Stomach (tissue), 9 donors: ENCODE data around the gene PDK2. TPM values are rescaled to one million over a fixed set of nuclear protein-coding genes. Genes with fewer than 3 reads are reported as not detected.
A peak's percentile ranks its signal among the peaks of the same experiment; 100 is the strongest.

ENCODE experiments used
- DNase-seq, 2 donors: peaks; one replicate each; pipeline versions ENCODE4 v3.0.0 to v3.0.0-alpha.2; 2013 to 2019
- H3K27ac ChIP-seq, 5 donors: fragments of 200-600 bp in 4 of 5; sonication (generic) in 4 of 5; one replicate each; pipeline ENCODE4 v1.5.1; 2013 to 2019; ENCODE audit warnings: mild to moderate bottlenecking in 1 of 5, moderate library complexity in 1 of 5
- H3K27me3 ChIP-seq, 3 donors: fragments of 200-600 bp; sonication (generic); one replicate each; pipeline ENCODE4 v1.5.1; 2017 to 2019; ENCODE audit warnings: mixed run types in 1 of 3
- H3K36me3 ChIP-seq, 4 donors: fragments of 200-600 bp; sonication (generic); 1 replicate in 3 of 4; 2 replicates in 1 of 4; pipeline ENCODE4 v1.5.1; 2016 to 2019
- H3K4me1 ChIP-seq, 4 donors: fragments of 200-600 bp; sonication (generic); one replicate each; pipeline ENCODE4 v1.5.1; 2016 to 2019
- H3K4me3 ChIP-seq, 4 donors: fragments of 200-600 bp; sonication (generic) in 3 of 4; one replicate each; pipeline ENCODE4 v1.5.1; 2016 to 2019; ENCODE audit warnings: mild to moderate bottlenecking in 1 of 4
- H3K9me3 ChIP-seq, 4 donors: fragments of 200-600 bp; sonication (generic); one replicate each; pipeline ENCODE4 v1.5.1; 2016 to 2019
- CTCF ChIP-seq, 7 experiments: fragments of 450-650 bp in 4 of 7; fragments of 200-600 bp in 3 of 7; sonication (generic) in 3 of 7; IDR thresholded peaks; one replicate each; pipeline ENCODE4 v1.5.1; 2016 to 2019; ENCODE audit warnings: antibody characterized with exemption in 7 of 7, control low read depth in 2 of 7, mild to moderate bottlenecking in 1 of 7
- EP300 ChIP-seq: sonication (generic); formaldehyde crosslinking; IDR thresholded peaks from one replicate; pipeline ENCODE4 v1.6.1; 2017; ENCODE audit warnings: antibody characterized with exemption
- POLR2A ChIP-seq, 4 donors: fragments of 450-650 bp; IDR thresholded peaks; one replicate each; pipeline ENCODE4 v1.6.1; 2016; ENCODE audit warnings: antibody characterized with exemption in 4 of 4, control low read depth in 2 of 4, mild to moderate bottlenecking in 1 of 4, moderate library complexity in 1 of 4
- POLR2AphosphoS5 ChIP-seq, 3 donors: sonication (generic); formaldehyde crosslinking; IDR thresholded peaks; one replicate each; pipeline ENCODE4 v1.6.1; 2016; ENCODE audit warnings: antibody characterized with exemption in 3 of 3
- WGBS, 5 donors: extraction: QIAGEN DNeasy Blood & Tissue Kit in 3 of 5; methylation state at CpG; one replicate each; pipeline versions ENCODE4 v1.1.5 to v1.1.7; 2013 to 2018; 5-methylcytosine and 5-hydroxymethylcytosine counted together
- intact Hi-C: fragments of 100-400 bp; cut with DNase I; formaldehyde crosslinking; loops from one replicate; pipeline ENCODE4 v1.15.1; 2023; ENCODE audit warnings: low total_unique reads
- polyA plus RNA-seq, 3 donors: library from polyadenylated mRNA; stranded (reverse); fragments of 200-250 nt; gene quantifications; one replicate each; pipeline ENCODE4 v1.2.3, GENCODE V29; 2013
- total RNA-seq, 5 donors: library from RNA; depleted of rRNA; stranded (reverse); fragments of >200 nt; gene quantifications; one replicate each; pipeline versions ENCODE4 v1.1.0 to v1.2.3, GENCODE V29; 2014 to 2016
- donor health status: healthy with polysubstance abuse.
- donor health status: Bipolar disorder and iron deficiency.
- donor health status: healthy.

The PDK2 gene
- total and polyA plus RNA-seq, 8 donors, result 4.6 to 255 (median 20.4) TPM

GRCh38 chr17:50122945-50123344 is 27.8 kb downstream of the PDK2 start:
- DNase-seq, result no peak
- Histone ChIP-seq H3K4me1 (peaks cover 1 to 23% (median 12%) of the 10 kb centered on the region in 4 donors), H3K36me3 (no peaks in the 10 kb centered on the region), H3K9me3 (no peaks in the 10 kb centered on the region), H3K27ac (peak overlapping the region in 3 of 5 donors; percentile 30 to 60 (median 59)), H3K4me3 (no peak overlapping the region), H3K27me3 (peaks cover 0 to 18% (median 3%) of the 10 kb centered on the region in 3 donors)
- TF ChIP-seq POLR2A (IDR thresholded peaks at IDR 0.05) (no peak), EP300 (no peak), CTCF (IDR thresholded peaks at IDR 0.05) (no peak), POLR2AphosphoS5 (IDR thresholded peaks at IDR 0.05) (no peak)
- intact Hi-C loops, result no loop called here
- WGBS, 5 donors, result 90 to 100% (median 94%) methylated on average over 3 of the region's 3 CpGs

GRCh38 chr17:50123649-50124349 is 28.6 kb downstream of the PDK2 start:
- Histone ChIP-seq H3K27ac (peak overlapping the region in 3 of 5 donors; percentile 30 to 60 (median 59)), H3K36me3 (no peaks in the 10 kb centered on the region), H3K9me3 (no peaks in the 10 kb centered on the region), H3K27me3 (peaks cover 0 to 22% (median 8%) of the 10 kb centered on the region in 3 donors), H3K4me3 (no peak overlapping the region), H3K4me1 (peaks cover 5 to 26% (median 14%) of the 10 kb centered on the region in 4 donors)
- TF ChIP-seq POLR2AphosphoS5 (IDR thresholded peaks at IDR 0.05) (no peak), EP300 (no peak), CTCF (IDR thresholded peaks at IDR 0.05) (no peak)
- 37 to 48% (median 41%) methylated on average over 12 of the region's 12 CpGs for WGBS, 5 donors
- intact Hi-C loops, result no loop called here
- DNase-seq, result no peak

GRCh38 chr17:50125420-50125997 is 30.4 kb downstream of the PDK2 start:
- Histone ChIP-seq H3K27ac (no peak overlapping the region), H3K36me3 (no peaks in the 10 kb centered on the region), H3K9me3 (no peaks in the 10 kb centered on the region), H3K27me3 (peaks cover 0 to 34% (median 25%) of the 10 kb centered on the region in 3 donors), H3K4me1 (peaks cover 23 to 43% (median 31%) of the 10 kb centered on the region in 4 donors), H3K4me3 (no peak overlapping the region)
- WGBS, 5 donors, result 89 to 98% (median 95%) methylated on average over 4 of the region's 4 CpGs
- TF ChIP-seq POLR2AphosphoS5 (IDR thresholded peaks at IDR 0.05) (no peak), CTCF (IDR thresholded peaks at IDR 0.05) (no peak), POLR2A (IDR thresholded peaks at IDR 0.05) (no peak), EP300 (no peak)
- intact Hi-C loops, result no loop called here
- no peak for DNase-seq

- Histone ChIP-seq H3K36me3 (no peaks in the 10 kb centered on the region), H3K4me3 (no peak overlapping the region), H3K9me3 (no peaks in the 10 kb centered on the region), H3K4me1 (peaks cover 29 to 57% (median 40%) of the 10 kb centered on the region in 4 donors), H3K27ac (peak overlapping the region in 1 of 5 donors; percentile 4), H3K27me3 (peaks cover 0 to 41% (median 30%) of the 10 kb centered on the region in 3 donors)
- intact Hi-C loops, result no loop called here
- WGBS, 5 donors, result 54 to 74% (median 61%) methylated on average over 6 of the region's 6 CpGs
- TF ChIP-seq POLR2AphosphoS5 (IDR thresholded peaks at IDR 0.05), result no peak
- no peak for TF ChIP-seq POLR2A (IDR thresholded peaks at IDR 0.05)
- TF ChIP-seq CTCF (IDR thresholded peaks at IDR 0.05), result no peak
- TF ChIP-seq EP300, result no peak
- no peak for DNase-seq
These were observed 32.7 kb downstream of the PDK2 start for GRCh38 chr17:50127697-50128361.
